HepG2 (cell line): Measurements from ENCODE around the gene SOX9. TPM values are rescaled to one million over a fixed set of nuclear protein-coding genes. Genes with fewer than 3 reads are reported as not detected.

Source experiments
- GABPA ChIP-seq, 2 experiments: IDR thresholded peaks; 2 replicates each; pipeline ENCODE4 v1.6.1; 2011 to 2016; ENCODE audit warnings: low read depth in 2 of 2, low read length in 1 of 2, missing biosample characterization in 1 of 2, missing genetic modification characterization in 1 of 2
- GTF3A ChIP-seq: sonication (generic); formaldehyde crosslinking; conservative IDR thresholded peaks from 2 replicates; pipeline ENCODE4 v1.4.0; 2020; ENCODE audit warnings: mild to moderate bottlenecking, missing genetic modification reagents
- IKZF5 ChIP-seq: IDR thresholded peaks from 2 replicates; pipeline ENCODE4 v1.6.1; 2018; ENCODE audit warnings: missing genetic modification reagents, mild to moderate bottlenecking, missing compliant biosample characterization
- LBX2 ChIP-seq: sonication (generic); formaldehyde crosslinking; IDR thresholded peaks from 2 replicates; pipeline ENCODE4 v1.5.0; 2020; ENCODE audit warnings: missing genetic modification reagents, mild to moderate bottlenecking, borderline replicate concordance
- MTF1 ChIP-seq: sonication (generic); formaldehyde crosslinking; IDR thresholded peaks from 2 replicates; pipeline ENCODE4 v1.5.0; 2020; ENCODE audit warnings: missing genetic modification reagents
- NFRKB ChIP-seq: fragments of 450-650 bp; IDR thresholded peaks from 2 replicates; pipeline ENCODE4 v1.6.1; 2017
- PHF8 ChIP-seq: sonication (generic); formaldehyde crosslinking; IDR thresholded peaks from 2 replicates; pipeline ENCODE4 v1.5.0; 2020; ENCODE audit warnings: missing genetic modification reagents
- RFX3 ChIP-seq: IDR thresholded peaks from 2 replicates; pipeline ENCODE4 v1.6.1; 2016; ENCODE audit warnings: missing biosample characterization, missing genetic modification reagents
- SNAPC2 ChIP-seq: sonication (generic); formaldehyde crosslinking; IDR thresholded peaks from 2 replicates; pipeline ENCODE4 v1.8.1; 2022; ENCODE audit warnings: mild to moderate bottlenecking, missing genetic modification reagents
- SRY ChIP-seq: sonication (generic); formaldehyde crosslinking; IDR thresholded peaks from 2 replicates; pipeline ENCODE4 v1.8.0; 2022; ENCODE audit warnings: mild to moderate bottlenecking, missing genetic modification reagents
- THAP11 ChIP-seq: IDR thresholded peaks from 2 replicates; pipeline ENCODE4 v1.6.1; 2016; ENCODE audit warnings: missing biosample characterization, missing genetic modification reagents
- XBP1 ChIP-seq: sonication (generic); formaldehyde crosslinking; IDR thresholded peaks from 2 replicates; pipeline ENCODE4 v1.5.0; 2020; ENCODE audit warnings: missing genetic modification reagents
- ZBTB43 ChIP-seq: sonication (generic); formaldehyde crosslinking; conservative IDR thresholded peaks from 2 replicates; pipeline ENCODE4 v1.4.0; 2020; ENCODE audit warnings: missing genetic modification reagents
- ZNF101 ChIP-seq: sonication (generic); formaldehyde crosslinking; IDR thresholded peaks from 2 replicates; pipeline ENCODE4 v1.4.0; 2020; ENCODE audit warnings: mild to moderate bottlenecking, low read depth, missing genetic modification reagents, borderline replicate concordance
- ZNF362 ChIP-seq: sonication (generic); formaldehyde crosslinking; IDR thresholded peaks from 2 replicates; pipeline ENCODE4 v1.4.0; 2020; ENCODE audit warnings: missing genetic modification reagents, mild to moderate bottlenecking, borderline replicate concordance
- ZNF367 ChIP-seq: sonication (generic); formaldehyde crosslinking; IDR thresholded peaks from 2 replicates; pipeline ENCODE4 v1.4.0; 2020; ENCODE audit warnings: missing genetic modification reagents, borderline replicate concordance
- ZNF616 ChIP-seq: sonication (generic); formaldehyde crosslinking; IDR thresholded peaks from 2 replicates; pipeline ENCODE4 v1.5.0; 2020; ENCODE audit warnings: low read depth, mild to moderate bottlenecking, missing genetic modification reagents
- ZNF850 ChIP-seq: sonication (generic); formaldehyde crosslinking; conservative IDR thresholded peaks from 2 replicates; pipeline ENCODE4 v1.9.0; 2021; ENCODE audit warnings: mild to moderate bottlenecking, missing genetic modification reagents
- polyA plus RNA-seq, 8 experiments: library from polyadenylated mRNA; depleted of rRNA in 3 of 8; stranded (reverse) in 7 of 8; unstranded in 1 of 8; fragments of >200 nt; fragmentation: Illumina TruSeq in 4 of 8; extraction: Trizol in 4 of 8; gene quantifications; 2 replicates each; pipeline versions ENCODE4 v1.2.1 to v1.2.3, GENCODE V29; 2011 to 2016; ENCODE audit warnings: low read depth in 4 of 8, missing spikeins in 1 of 8, mixed read lengths in 1 of 8; ENCODE audit not compliant: insufficient read depth in 1 of 8
- total RNA-seq, 5 experiments: library from RNA; depleted of rRNA; stranded (reverse); fragments of >200 nt; fragmentation: Illumina TruSeq; extraction: Trizol; gene quantifications; 2 replicates each; pipeline ENCODE4 v1.2.3, GENCODE V29; 2016; ENCODE audit warnings: low read depth in 1 of 5
- TF ChIP-seq, protein P1 (sequence below): sonication (generic); formaldehyde crosslinking; IDR thresholded peaks from 2 replicates; pipeline ENCODE4 v1.5.1; 2020; ENCODE audit warnings: missing genetic modification reagents, mild to moderate bottlenecking, borderline replicate concordance
- TF ChIP-seq, protein P2 (sequence below): IDR thresholded peaks from 2 replicates; pipeline ENCODE4 v1.4.0; 2020; ENCODE audit warnings: mild to moderate bottlenecking, missing genetic modification reagents

Gene SOX9
- total and polyA plus RNA-seq, 2 of the 13 experiments (the other 11 are each of a cell fraction or from before 2014, with no cell fraction given) = 16.1 to 27.6 TPM

DNA sequence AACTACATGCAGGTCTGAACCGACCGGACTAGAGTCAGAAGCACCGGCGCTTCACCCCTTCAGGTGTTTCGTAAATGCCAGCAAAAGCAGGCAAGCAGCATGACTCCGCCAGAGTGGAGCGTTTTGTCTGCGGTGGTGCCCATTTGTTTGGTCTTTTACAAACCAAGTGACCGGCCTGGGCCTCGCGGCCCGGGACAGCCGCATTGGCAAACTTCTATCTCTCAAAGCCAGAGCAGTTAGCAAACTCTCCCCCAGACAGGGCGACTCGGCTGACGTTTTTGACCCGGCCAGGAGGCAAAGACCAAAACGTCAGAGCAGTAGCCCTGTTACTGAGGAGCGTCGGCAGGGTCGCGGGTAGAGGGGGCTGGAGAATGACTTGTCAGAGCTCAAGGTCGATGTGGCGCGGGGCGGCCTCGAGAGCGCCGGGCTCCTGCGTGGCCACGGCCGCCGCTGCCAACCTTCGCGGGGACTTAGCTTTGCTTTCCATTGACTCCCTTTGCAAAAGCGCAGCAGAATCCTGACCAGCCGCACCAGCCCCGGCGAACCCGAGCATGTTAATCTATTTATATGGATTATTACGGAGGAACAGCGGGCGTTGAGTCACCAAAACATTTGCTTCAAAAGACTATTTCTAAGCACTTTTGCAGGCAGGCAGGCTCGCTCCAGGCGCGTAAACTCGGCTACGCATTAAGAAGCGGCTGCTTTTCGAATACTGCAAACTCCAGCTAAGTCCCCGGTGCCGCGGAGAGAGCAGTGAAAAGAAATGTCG, 763 bp upstream of the SOX9 start (continued):
- TF ChIP-seq ZNF367 (CRISPR knock-in tag) (no peak), SRY (CRISPR knock-in tag) (peak; percentile 57; the same call in 1 of the 2 replicates), XBP1 (no peak), PHF8 (CRISPR knock-in tag) (peak; percentile 70), ZNF362 (no peak), RFX3 (CRISPR knock-in tag) (no peak), MTF1 (CRISPR knock-in tag) (no peak), IKZF5 (CRISPR knock-in tag) (no peak; the same call in 1 of the 2 replicates), ZNF101 (no peak), GABPA (IDR thresholded peaks at IDR 0.05; ENCODE audit: low read depth, low read length) (no peak), GABPA (CRISPR knock-in tag; IDR thresholded peaks at IDR 0.05; ENCODE audit: low read depth) (no peak), NFRKB (no peak), SNAPC2 (peak; percentile 74; the same call in 1 of the 2 replicates), ZNF850 (no peak), ZBTB43 (CRISPR knock-in tag) (no peak), GTF3A (CRISPR knock-in tag) (no peak), LBX2 (no peak), ZNF616 (CRISPR knock-in tag) (no peak), THAP11 (CRISPR knock-in tag) (peak; percentile 46; the same call in 1 of the 2 replicates)
- TF ChIP-seq, protein P1, sequence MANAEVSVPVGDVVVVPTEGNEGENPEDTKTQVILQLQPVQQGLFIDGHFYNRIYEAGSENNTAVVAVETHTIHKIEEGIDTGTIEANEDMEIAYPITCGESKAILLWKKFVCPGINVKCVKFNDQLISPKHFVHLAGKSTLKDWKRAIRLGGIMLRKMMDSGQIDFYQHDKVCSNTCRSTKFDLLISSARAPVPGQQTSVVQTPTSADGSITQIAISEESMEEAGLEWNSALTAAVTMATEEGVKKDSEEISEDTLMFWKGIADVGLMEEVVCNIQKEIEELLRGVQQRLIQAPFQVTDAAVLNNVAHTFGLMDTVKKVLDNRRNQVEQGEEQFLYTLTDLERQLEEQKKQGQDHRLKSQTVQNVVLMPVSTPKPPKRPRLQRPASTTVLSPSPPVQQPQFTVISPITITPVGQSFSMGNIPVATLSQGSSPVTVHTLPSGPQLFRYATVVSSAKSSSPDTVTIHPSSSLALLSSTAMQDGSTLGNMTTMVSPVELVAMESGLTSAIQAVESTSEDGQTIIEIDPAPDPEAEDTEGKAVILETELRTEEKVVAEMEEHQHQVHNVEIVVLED (CRISPR knock-in tag) = peak; percentile 60; the same call in 1 of the 2 replicates
- TF ChIP-seq, protein P2, sequence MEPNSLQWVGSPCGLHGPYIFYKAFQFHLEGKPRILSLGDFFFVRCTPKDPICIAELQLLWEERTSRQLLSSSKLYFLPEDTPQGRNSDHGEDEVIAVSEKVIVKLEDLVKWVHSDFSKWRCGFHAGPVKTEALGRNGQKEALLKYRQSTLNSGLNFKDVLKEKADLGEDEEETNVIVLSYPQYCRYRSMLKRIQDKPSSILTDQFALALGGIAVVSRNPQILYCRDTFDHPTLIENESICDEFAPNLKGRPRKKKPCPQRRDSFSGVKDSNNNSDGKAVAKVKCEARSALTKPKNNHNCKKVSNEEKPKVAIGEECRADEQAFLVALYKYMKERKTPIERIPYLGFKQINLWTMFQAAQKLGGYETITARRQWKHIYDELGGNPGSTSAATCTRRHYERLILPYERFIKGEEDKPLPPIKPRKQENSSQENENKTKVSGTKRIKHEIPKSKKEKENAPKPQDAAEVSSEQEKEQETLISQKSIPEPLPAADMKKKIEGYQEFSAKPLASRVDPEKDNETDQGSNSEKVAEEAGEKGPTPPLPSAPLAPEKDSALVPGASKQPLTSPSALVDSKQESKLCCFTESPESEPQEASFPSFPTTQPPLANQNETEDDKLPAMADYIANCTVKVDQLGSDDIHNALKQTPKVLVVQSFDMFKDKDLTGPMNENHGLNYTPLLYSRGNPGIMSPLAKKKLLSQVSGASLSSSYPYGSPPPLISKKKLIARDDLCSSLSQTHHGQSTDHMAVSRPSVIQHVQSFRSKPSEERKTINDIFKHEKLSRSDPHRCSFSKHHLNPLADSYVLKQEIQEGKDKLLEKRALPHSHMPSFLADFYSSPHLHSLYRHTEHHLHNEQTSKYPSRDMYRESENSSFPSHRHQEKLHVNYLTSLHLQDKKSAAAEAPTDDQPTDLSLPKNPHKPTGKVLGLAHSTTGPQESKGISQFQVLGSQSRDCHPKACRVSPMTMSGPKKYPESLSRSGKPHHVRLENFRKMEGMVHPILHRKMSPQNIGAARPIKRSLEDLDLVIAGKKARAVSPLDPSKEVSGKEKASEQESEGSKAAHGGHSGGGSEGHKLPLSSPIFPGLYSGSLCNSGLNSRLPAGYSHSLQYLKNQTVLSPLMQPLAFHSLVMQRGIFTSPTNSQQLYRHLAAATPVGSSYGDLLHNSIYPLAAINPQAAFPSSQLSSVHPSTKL = peak; percentile 67
